Smooth muscle cell (in vitro differentiated cells): ENCODE results near the gene HMCN2. TPM values are rescaled to one million over a fixed set of nuclear protein-coding genes. Genes with fewer than 3 reads are reported as not detected.

Experiments used
- DNase-seq: peaks from one replicate; lab custom pipeline; 2025; ENCODE audit not compliant: unreplicated experiment; lab: John Stamatoyannopoulos, UW
- H2AFZ ChIP-seq: fragments of 200-600 bp; sonication (generic); 2 replicates; pipeline ENCODE4 v1.6.0; 2016; ENCODE audit warnings: antibody characterized with exemption, low read depth, mild to moderate bottlenecking
- H3F3A ChIP-seq: fragments of 200-600 bp; sonication (generic); 2 replicates; pipeline ENCODE4 v1.6.0; 2017; ENCODE audit warnings: antibody characterized with exemption, low read depth
- H3K27ac ChIP-seq: fragments of 200-600 bp; sonication (generic); 2 replicates; pipeline ENCODE4 v1.5.1; 2016; ENCODE audit warnings: low read depth, mild to moderate bottlenecking
- H3K27me3 ChIP-seq: fragments of 200-600 bp; sonication (generic); 2 replicates; pipeline ENCODE4 v1.6.1; 2016; ENCODE audit warnings: low read depth, mild to moderate bottlenecking
- H3K36me3 ChIP-seq: fragments of 200-600 bp; sonication (generic); 2 replicates; pipeline ENCODE4 v1.5.1; 2016; ENCODE audit warnings: low read depth
- H3K4me1 ChIP-seq: fragments of 200-600 bp; sonication (generic); 2 replicates; pipeline ENCODE4 v1.5.1; 2016; ENCODE audit warnings: low read depth
- H3K4me2 ChIP-seq: fragments of 200-600 bp; sonication (generic); 2 replicates; pipeline ENCODE4 v1.6.0; 2016; ENCODE audit warnings: mild to moderate bottlenecking
- H3K4me3 ChIP-seq: fragments of 200-600 bp; sonication (generic); 2 replicates; pipeline ENCODE4 v1.5.1; 2016; ENCODE audit warnings: mild to moderate bottlenecking
- H3K79me2 ChIP-seq: fragments of 200-600 bp; sonication (generic); 2 replicates; pipeline ENCODE4 v1.6.0; 2016; ENCODE audit warnings: low read depth, mild to moderate bottlenecking
- H3K9ac ChIP-seq: fragments of 200-600 bp; sonication (generic); 2 replicates; pipeline ENCODE4 v1.6.0; 2016; ENCODE audit warnings: low read depth
- H3K9me3 ChIP-seq: fragments of 200-600 bp; sonication (generic); replicated peaks from 2 replicates; pipeline ENCODE4 v1.5.1; 2016; ENCODE audit warnings: low read depth
- H4K20me1 ChIP-seq: fragments of 200-600 bp; sonication (generic); 2 replicates; pipeline ENCODE4 v1.6.0; 2016; ENCODE audit warnings: low read depth
- CTCF ChIP-seq: fragments of 200-600 bp; sonication (generic); IDR thresholded peaks from 2 replicates; pipeline ENCODE4 v1.5.1; 2017; ENCODE audit warnings: borderline replicate concordance, mild to moderate bottlenecking, antibody characterized with exemption; ENCODE audit not compliant: insufficient read depth, poor library complexity, severe bottlenecking
- WGBS: methylation state at CpG from one replicate; pipeline ENCODE4 v1.1.7; 2016; ENCODE audit warnings: low lambda C conversion rate; 5-methylcytosine and 5-hydroxymethylcytosine counted together
- polyA plus RNA-seq: library from polyadenylated mRNA; unstranded; fragments of >200 nt; fragmentation: Nextera tagmentation; extraction: Ambion mirVana; gene quantifications from 2 replicates; pipeline ENCODE4 v1.2.1, GENCODE V29; 2016
- total RNA-seq: library from RNA; depleted of rRNA; stranded (reverse); fragments of >200 nt; gene quantifications from 2 replicates; pipeline ENCODE4 v1.2.3, GENCODE V29; 2014

HMCN2 gene
- total and polyA plus RNA-seq, 2 experiments from 2014 or later, result under 0.01 TPM; not detected in 1

GRCh38 chr9:130348341-130348740 lies 82.8 kb downstream of the HMCN2 start:
- H3K4me1 ChIP-seq, result no peaks in the 10 kb centered on the region
- no peaks in the 10 kb centered on the region for H3K79me2 ChIP-seq
- H4K20me1 ChIP-seq, result no peaks in the 10 kb centered on the region
- DNase-seq, result no peak
- no peak overlapping the region for H3K4me2 ChIP-seq
- no peaks in the 10 kb centered on the region for H3K9me3 ChIP-seq
- H3K9ac ChIP-seq, result no peak overlapping the region
- H3K27me3 ChIP-seq, result no peaks in the 10 kb centered on the region
- no peak overlapping the region for H2AFZ ChIP-seq
- H3K4me3 ChIP-seq, result no peak overlapping the region
- H3F3A ChIP-seq, result no peaks in the 10 kb centered on the region
- H3K36me3 ChIP-seq, result no peaks in the 10 kb centered on the region
- WGBS, result 93% methylated on average over 18 of the region's 21 CpGs
- TF ChIP-seq CTCF, result no peak
- H3K27ac ChIP-seq, result no peak overlapping the region

- Histone ChIP-seq H3K4me2 (no peak overlapping the region), H3K27me3 (no peaks in the 10 kb centered on the region), H3F3A (no peaks in the 10 kb centered on the region), H2AFZ (no peak overlapping the region), H3K4me3 (no peak overlapping the region), H3K79me2 (no peaks in the 10 kb centered on the region), H4K20me1 (no peaks in the 10 kb centered on the region), H3K9me3 (no peaks in the 10 kb centered on the region), H3K4me1 (no peaks in the 10 kb centered on the region), H3K9ac (no peak overlapping the region), H3K27ac (no peak overlapping the region), H3K36me3 (no peaks in the 10 kb centered on the region)
- 87% methylated on average over 8 of the region's 8 CpGs for whole genome bisulfite sequencing
- no peak for TF ChIP-seq CTCF
- DNase-seq, result no peak
These were observed 83.3 kb downstream of the HMCN2 start for GRCh38 chr9:130348881-130349280.

GRCh38 chr9:130349398-130349797 lies 83.8 kb downstream of the HMCN2 start:
- no peaks in the 10 kb centered on the region for H3K79me2 ChIP-seq
- no peak overlapping the region for H3K27ac ChIP-seq
- H3K4me1 ChIP-seq, result no peaks in the 10 kb centered on the region
- H3K4me2 ChIP-seq, result no peak overlapping the region
- no peaks in the 10 kb centered on the region for H3K27me3 ChIP-seq
- no peak for DNase-seq
- H3K9me3 ChIP-seq, result no peaks in the 10 kb centered on the region
- no peak overlapping the region for H3K9ac ChIP-seq
- TF ChIP-seq CTCF, result no peak
- no peaks in the 10 kb centered on the region for H3F3A ChIP-seq
- H2AFZ ChIP-seq, result no peak overlapping the region
- 74% methylated on average over 3 of the region's 11 CpGs for WGBS
- H3K4me3 ChIP-seq, result no peak overlapping the region
- H3K36me3 ChIP-seq, result no peaks in the 10 kb centered on the region
- no peaks in the 10 kb centered on the region for H4K20me1 ChIP-seq

DNA sequence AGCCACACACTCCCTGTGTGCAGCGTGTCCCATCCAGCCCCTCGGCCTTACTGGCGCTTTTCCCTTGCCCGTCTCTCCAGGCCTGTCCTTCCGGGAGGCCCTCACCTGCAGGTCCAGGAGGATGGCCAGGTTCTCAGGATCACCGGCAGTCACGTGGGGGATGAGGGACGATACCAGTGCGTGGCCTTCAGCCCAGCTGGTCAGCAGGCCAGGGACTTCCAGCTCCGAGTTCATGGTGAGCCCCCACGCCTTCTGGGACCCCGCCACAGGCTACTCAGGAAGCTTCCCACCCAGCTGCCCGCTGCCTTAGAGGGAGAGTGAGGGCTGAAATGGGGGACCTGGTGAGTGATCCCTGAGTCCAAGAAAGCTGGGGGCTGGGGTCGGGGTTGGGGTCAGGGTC lies 85.8 kb downstream of the HMCN2 start:
- Histone ChIP-seq H3K9me3 (no peaks in the 10 kb centered on the region), H3K79me2 (no peaks in the 10 kb centered on the region), H4K20me1 (no peaks in the 10 kb centered on the region), H3K9ac (no peak overlapping the region), H3K27ac (no peak overlapping the region), H3K4me3 (no peak overlapping the region), H3F3A (no peaks in the 10 kb centered on the region), H3K4me2 (no peak overlapping the region), H3K27me3 (no peaks in the 10 kb centered on the region), H3K36me3 (no peaks in the 10 kb centered on the region), H3K4me1 (no peaks in the 10 kb centered on the region), H2AFZ (no peak overlapping the region)
- DNase-seq, result no peak
- 89% methylated on average over 14 of the region's 14 CpGs for WGBS
- no peak for TF ChIP-seq CTCF
